Loucy (cell line): ENCODE data around the gene CNMD.
"Not testable (repeated sequence)": the region's sequence is repeated elsewhere in the genome, so short reads cannot be mapped to it uniquely, and the experiment has no call there.

Source experiments
- H2AFZ ChIP-seq: fragments of 200-600 bp; sonication (generic); 2 replicates; pipeline ENCODE4 v1.6.0; 2016; ENCODE audit warnings: antibody characterized with exemption, mild to moderate bottlenecking, low read length, moderate library complexity
- H3F3A ChIP-seq: fragments of 200-600 bp; 2 replicates; pipeline ENCODE4 v1.6.0; 2016; ENCODE audit warnings: antibody characterized with exemption, low read depth, mild to moderate bottlenecking
- H3K27me3 ChIP-seq: fragments of 200-600 bp; sonication (generic); 2 replicates; pipeline ENCODE4 v1.6.1; 2014; ENCODE audit warnings: low read length, mild to moderate bottlenecking; ENCODE audit not compliant: insufficient read depth, poor library complexity, severe bottlenecking
- H3K36me3 ChIP-seq: fragments of 200-600 bp; sonication (generic); 2 replicates; pipeline ENCODE4 v1.6.1; 2016; ENCODE audit warnings: low read length; ENCODE audit not compliant: insufficient read depth
- H3K4me1 ChIP-seq: fragments of 200-600 bp; sonication (generic); 2 replicates; pipeline ENCODE4 v1.5.1; 2014; ENCODE audit warnings: low read length, mild to moderate bottlenecking; ENCODE audit not compliant: insufficient read depth, poor library complexity, severe bottlenecking
- H3K4me2 ChIP-seq: fragments of 200-600 bp; sonication (generic); 2 replicates; pipeline ENCODE4 v1.6.0; 2014; ENCODE audit warnings: antibody characterized with exemption, low read length, low read depth, mild to moderate bottlenecking; ENCODE audit not compliant: poor library complexity, severe bottlenecking
- H3K4me3 ChIP-seq: fragments of 200-600 bp; sonication (generic); 2 replicates; pipeline ENCODE4 v1.5.1; 2014; ENCODE audit warnings: low read length, mild to moderate bottlenecking, mixed read lengths; ENCODE audit not compliant: poor library complexity, severe bottlenecking
- H3K79me2 ChIP-seq: fragments of 200-600 bp; sonication (generic); 2 replicates; pipeline ENCODE4 v1.6.1; 2014; ENCODE audit warnings: low read length; ENCODE audit not compliant: insufficient read depth
- H3K9ac ChIP-seq: fragments of 200-600 bp; sonication (generic); 2 replicates; pipeline ENCODE4 v1.6.0; 2014; ENCODE audit warnings: mild to moderate bottlenecking, low read depth, low read length, moderate library complexity; ENCODE audit not compliant: poor library complexity, severe bottlenecking
- H3K9me2 ChIP-seq: fragments of 200-600 bp; sonication (generic); replicated peaks from 2 replicates; pipeline ENCODE4 v1.6.1; 2016; ENCODE audit warnings: low read depth, low read length, mixed read lengths
- H3K9me3 ChIP-seq: fragments of 200-600 bp; sonication (generic); 2 replicates; pipeline ENCODE4 v1.6.1; 2014; ENCODE audit warnings: mild to moderate bottlenecking, antibody characterized with exemption, low read length, low read depth; ENCODE audit not compliant: insufficient read depth
- H4K20me1 ChIP-seq: fragments of 200-600 bp; sonication (generic); 2 replicates; pipeline ENCODE4 v1.6.0; 2014; ENCODE audit warnings: antibody characterized with exemption, low read length, mild to moderate bottlenecking; ENCODE audit not compliant: insufficient read depth, poor library complexity, severe bottlenecking
- CTCF ChIP-seq: fragments of 200-600 bp; sonication (generic); conservative IDR thresholded peaks from 2 replicates; pipeline ENCODE4 v1.5.1; 2014; ENCODE audit warnings: mild to moderate bottlenecking, antibody characterized with exemption, low read length
- EZH2phosphoT487 ChIP-seq: fragments of 200-600 bp; IDR thresholded peaks from 2 replicates; pipeline ENCODE4 v1.6.1; 2018; ENCODE audit warnings: antibody characterized with exemption, mild to moderate bottlenecking, moderate library complexity, borderline replicate concordance

CNMD gene

GRCh38 chr13:52725302-52725701, 14.3 kb downstream of the CNMD start:
- H2AFZ ChIP-seq: no peak overlapping the region
- no peak overlapping the region for H3K4me3 ChIP-seq
- H3F3A ChIP-seq: no peaks in the 10 kb centered on the region
- no peak overlapping the region for H3K4me2 ChIP-seq
- no peaks in the 10 kb centered on the region for H4K20me1 ChIP-seq
- no peaks in the 10 kb centered on the region for H3K27me3 ChIP-seq
- H3K9ac ChIP-seq: no peak overlapping the region
- H3K9me2 ChIP-seq: no peaks in the 10 kb centered on the region
- TF ChIP-seq EZH2phosphoT487 (no peak), CTCF (no peak)
- no peaks in the 10 kb centered on the region for H3K36me3 ChIP-seq
- H3K9me3 ChIP-seq: no peaks in the 10 kb centered on the region
- no peaks in the 10 kb centered on the region for H3K4me1 ChIP-seq
- H3K79me2 ChIP-seq: no peaks in the 10 kb centered on the region

- no peaks in the 10 kb centered on the region for H3F3A ChIP-seq
- TF ChIP-seq EZH2phosphoT487 (no peak), CTCF (no peak)
- H3K36me3 ChIP-seq: no peaks in the 10 kb centered on the region
- no peak overlapping the region for H3K9ac ChIP-seq
- H3K4me1 ChIP-seq: no peaks in the 10 kb centered on the region
- H4K20me1 ChIP-seq: no peaks in the 10 kb centered on the region
- H2AFZ ChIP-seq: no peak overlapping the region
- no peak overlapping the region for H3K4me2 ChIP-seq
- H3K4me3 ChIP-seq: no peak overlapping the region
- H3K79me2 ChIP-seq: no peaks in the 10 kb centered on the region
- no peaks in the 10 kb centered on the region for H3K9me2 ChIP-seq
- no peaks in the 10 kb centered on the region for H3K9me3 ChIP-seq
- no peaks in the 10 kb centered on the region for H3K27me3 ChIP-seq
Measured at GRCh38 chr13:52723181-52723580, 16.4 kb downstream of the CNMD start.

- H3K9me2 ChIP-seq, H3K36me3 ChIP-seq, H3F3A ChIP-seq, H3K27me3 ChIP-seq, H3K4me3 ChIP-seq, H3K4me1 ChIP-seq, H3K9ac ChIP-seq, H3K79me2 ChIP-seq, H2AFZ ChIP-seq, H3K9me3 ChIP-seq, H4K20me1 ChIP-seq, H3K4me2 ChIP-seq: not testable (repeated sequence)
Measured at GRCh38 chr13:52721356-52721755, 18.3 kb downstream of the CNMD start.

GRCh38 chr13:52720904-52721303, 18.7 kb downstream of the CNMD start:
- H3F3A ChIP-seq, H4K20me1 ChIP-seq, H3K9ac ChIP-seq, H3K36me3 ChIP-seq, H2AFZ ChIP-seq, H3K4me1 ChIP-seq, H3K4me2 ChIP-seq, H3K79me2 ChIP-seq, H3K27me3 ChIP-seq, H3K9me3 ChIP-seq, H3K9me2 ChIP-seq, H3K4me3 ChIP-seq: not testable (repeated sequence)
